NCI-H2107 (cell line): ENCODE results near the gene MT1M.
"Not testable (repeated sequence)": the region's sequence is repeated elsewhere in the genome, so short reads cannot be mapped to it uniquely, and the experiment has no call there.

ENCODE experiments used
- DNase-seq: peaks from one replicate; lab custom pipeline; 2025; lab: John Stamatoyannopoulos, UW

Gene MT1M

DNA sequence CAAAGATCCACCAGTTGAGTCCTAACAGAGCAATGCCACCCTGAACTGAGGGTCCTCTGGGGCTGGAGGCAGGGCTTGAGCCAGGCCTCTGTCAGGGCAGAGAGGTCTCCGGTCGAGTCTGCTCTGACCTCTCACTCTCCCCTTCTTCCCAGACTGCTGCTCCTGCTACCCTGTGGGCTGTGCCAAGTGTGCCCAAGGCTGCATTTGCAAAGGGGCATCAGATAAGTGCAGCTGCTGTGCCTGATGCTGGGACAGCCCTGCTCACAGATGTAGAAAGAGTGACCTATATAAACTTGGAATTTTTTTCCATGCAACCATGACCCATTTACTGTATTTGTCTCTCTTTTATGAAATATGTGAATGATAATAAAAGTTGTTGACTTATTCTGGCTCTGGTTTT is 16.8 kb downstream of the MT1M start:
- no peak for DNase-seq

DNA sequence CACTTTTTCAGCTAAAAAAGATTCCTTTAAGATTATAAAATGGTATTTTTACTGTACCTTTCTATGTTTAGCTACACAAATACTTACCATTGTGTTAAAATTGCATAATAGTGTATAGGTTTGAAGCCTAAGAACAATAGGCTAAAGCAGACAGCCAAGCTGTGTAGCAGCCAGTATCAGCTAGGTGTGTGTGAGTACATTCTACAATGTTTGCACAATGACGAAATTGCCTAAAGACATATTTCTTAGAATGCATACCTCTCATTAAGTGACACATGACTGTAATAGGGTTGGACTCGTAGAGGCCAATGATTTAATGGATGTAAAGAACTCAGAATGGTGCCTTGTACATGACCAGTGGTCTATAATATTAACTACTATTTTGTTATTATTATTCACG is 17.4 kb downstream of the MT1M start:
- DNase-seq, result no peak

DNA sequence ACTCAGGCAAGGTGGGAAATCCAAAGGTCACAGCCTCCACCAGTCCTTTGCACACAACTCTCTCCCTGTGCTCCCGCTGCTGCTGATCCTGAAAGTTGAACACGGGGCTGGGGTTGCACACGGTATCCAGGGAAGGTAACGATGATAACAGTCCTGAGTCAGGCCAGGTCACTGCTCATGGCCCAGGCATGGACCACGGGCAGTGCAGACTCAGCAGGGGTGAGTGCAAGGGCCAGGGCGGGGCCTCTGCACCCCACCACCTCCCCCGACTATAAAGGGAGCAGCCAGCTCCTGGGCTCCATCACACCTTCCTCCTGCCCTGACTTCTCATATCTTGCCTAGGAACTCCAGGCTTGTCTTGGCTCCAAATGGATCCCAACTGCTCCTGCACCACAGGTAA is 19.1 kb downstream of the MT1M start, which contains the start of gene MT1B:
Gene MT1B, plus strand, starts transcription at position 301 of the 400 bp plus-strand sequence. Its CDS starts 68 bp downstream, at position 369.
- DNase-seq, result no peak

DNA sequence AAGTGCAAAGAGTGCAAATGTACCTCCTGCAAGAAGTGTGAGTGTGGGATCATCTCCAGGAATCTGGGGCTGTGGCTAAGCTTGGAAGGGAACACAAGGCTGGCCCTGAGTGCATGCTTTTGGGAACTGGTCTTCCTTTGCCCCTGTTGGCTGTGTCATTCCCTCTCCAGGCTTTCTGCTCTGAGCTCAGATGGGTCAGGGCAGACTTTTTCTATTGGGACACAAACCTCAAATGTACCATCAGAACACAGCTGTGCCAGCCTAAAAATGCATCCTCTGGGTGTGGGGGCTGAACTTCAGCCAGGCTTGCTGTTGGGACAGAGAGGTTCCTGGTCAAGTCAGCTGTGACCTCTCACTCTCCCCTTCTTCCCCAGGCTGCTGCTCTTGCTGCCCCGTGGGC is 20.1 kb downstream of the MT1M start:
- DNase-seq, result no peak

GRCh38 chr16:56653218-56653617 is 20.8 kb downstream of the MT1M start:
- DNase-seq, result no peak

GRCh38 chr16:56657555-56658326 is 25.3 kb downstream of the MT1M start, which contains the start of gene MT1F:
Gene MT1F (plus strand): TSS chr16:56657959. CDS start chr16:56658059, 100 bp downstream.
- DNase-seq, result no peak

DNA sequence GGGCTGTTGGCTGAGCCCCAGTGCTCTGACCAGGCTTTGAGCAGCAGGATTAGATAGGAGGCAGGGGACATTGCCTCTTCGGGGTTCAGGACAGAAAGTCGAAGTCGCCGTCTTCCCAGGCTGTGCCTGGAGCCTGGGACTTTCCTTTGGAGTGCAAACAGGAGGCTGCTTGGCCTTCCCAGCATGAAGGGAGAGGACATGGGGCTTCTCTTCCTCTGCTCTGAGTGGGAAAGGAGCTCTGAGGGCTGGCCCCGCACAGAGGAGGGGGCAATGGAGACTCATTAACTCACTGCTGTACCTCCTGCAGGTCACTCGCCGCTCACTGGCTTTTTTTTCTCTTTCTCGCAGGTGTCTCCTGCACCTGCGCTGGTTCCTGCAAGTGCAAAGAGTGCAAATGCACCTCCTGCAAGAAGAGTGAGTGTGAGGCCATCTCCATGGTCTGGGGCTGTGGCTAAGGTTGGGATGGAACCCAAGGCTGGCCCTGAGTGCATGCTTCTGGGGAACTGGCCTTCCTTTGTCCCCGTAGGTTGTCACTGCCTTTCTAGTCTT is 25.9 kb downstream of the MT1M start:
- DNase-seq, result no peak

- DNase-seq, result no peak
These were observed 30.2 kb downstream of the MT1M start for GRCh38 chr16:56662357-56663354.

DNA sequence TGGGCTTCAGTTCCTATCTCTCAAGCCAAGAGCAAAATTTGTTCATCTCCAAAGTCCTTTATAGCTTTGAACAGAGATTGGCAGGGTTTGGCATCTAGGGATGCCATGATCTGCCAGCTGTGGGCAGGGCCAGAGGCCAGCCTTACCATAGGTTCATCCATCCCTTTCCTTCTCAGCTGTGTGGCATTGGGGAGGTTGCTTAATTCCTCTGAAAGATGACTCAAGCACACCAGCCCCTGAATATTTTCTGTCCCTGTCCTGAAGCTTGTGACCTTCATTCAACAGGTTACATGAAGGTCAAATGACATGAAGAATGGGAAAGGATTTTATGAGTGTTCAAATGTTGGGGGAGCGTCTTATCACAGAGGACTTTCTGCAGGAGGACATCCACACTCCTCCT is 32.0 kb downstream of the MT1M start:
- DNase-seq, result no peak

DNA sequence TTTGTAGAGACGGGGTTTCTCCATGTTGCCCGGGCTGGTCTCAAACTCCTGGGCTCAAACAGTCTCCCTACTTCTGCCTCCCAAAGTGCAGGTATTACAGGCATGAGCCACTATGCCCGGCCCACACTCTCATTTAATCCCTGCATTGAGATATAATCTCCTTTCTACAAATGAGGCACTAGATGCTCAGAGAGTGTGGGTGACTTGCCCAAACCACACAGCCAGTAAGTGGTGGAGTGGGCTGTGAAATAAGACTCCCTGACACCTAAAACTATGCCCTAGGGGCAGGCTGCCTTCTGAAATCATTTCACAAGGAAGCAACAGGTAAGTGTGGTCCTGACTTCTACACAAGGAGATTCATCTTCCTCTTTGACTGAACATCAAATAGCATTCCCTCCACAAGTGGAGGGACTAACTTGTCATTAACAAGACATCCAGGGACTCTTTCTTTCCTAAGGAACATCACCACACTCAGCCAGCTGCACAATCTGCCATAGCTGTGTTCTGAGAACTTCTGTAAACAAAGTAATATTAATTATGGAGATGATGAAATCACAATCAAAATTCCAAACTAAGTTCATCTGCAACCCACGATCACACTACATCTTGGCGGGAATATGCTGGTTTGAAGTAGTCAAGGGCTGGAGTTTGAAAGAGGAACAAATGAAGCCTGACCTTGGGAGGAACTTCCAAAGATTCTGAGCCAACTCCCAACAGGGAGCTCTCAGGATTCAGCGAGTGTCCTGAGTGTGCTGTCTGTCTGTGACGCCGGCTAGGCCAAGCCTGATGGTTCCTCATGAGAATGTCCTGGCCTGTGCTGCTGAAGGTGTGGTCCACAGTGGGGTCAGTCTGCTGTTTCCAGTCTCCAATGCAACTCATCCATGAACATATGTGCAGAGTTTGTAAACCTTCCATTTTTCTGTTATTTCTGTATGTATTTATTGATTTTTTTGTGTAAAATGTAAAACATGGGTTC is 33.1 kb downstream of the MT1M start:
- not testable (repeated sequence) for DNase-seq

GRCh38 chr16:56667581-56668571 is 35.4 kb downstream of the MT1M start, which contains the start of gene MT1G:
Gene MT1G (minus strand): TSS chr16:56668065. CDS start chr16:56667993, 72 bp downstream.
- no peak for DNase-seq

GRCh38 chr16:56669005-56669839 is 36.8 kb downstream of the MT1M start, which contains the start of gene MT1H:
Gene MT1H (plus strand): TSS chr16:56669814. CDS start chr16:56669885, 71 bp downstream.
- DNase-seq, result no peak

DNA sequence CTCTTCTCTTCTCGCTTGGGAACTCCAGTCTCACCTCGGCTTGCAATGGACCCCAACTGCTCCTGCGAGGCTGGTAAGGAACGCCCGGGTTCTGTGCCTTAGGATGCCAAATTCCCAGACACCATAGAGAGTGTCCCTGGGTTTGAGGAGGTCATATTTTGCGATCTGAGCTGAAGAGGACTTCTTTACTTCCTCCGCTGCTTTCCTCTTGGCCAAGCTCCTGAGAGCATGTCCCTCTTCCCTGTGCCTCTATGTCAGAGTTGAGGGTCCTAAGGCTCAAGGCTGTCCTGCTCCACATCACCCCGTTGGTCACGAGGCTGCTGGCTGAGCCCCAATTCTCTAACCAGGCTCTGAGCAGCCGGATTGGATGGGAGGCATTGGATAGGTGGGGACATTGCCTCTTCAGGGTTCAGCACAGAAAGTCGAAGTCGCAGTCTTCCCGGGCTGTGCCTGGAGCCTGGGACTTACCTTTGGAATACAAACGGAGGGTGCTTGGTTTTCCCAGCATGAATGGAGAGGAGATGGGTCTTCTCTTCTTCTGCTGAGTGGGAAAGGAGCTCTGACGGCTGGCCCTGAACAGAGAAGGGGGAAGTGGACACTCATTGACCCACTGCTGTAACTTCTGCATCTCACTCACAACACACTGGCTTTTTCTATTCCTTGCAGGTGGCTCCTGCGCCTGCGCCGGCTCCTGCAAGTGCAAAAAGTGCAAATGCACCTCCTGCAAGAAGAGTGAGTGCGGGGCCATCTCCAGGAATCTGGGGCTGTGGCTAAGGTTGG is 37.6 kb downstream of the MT1M start:
- DNase-seq, result no peak

DNA sequence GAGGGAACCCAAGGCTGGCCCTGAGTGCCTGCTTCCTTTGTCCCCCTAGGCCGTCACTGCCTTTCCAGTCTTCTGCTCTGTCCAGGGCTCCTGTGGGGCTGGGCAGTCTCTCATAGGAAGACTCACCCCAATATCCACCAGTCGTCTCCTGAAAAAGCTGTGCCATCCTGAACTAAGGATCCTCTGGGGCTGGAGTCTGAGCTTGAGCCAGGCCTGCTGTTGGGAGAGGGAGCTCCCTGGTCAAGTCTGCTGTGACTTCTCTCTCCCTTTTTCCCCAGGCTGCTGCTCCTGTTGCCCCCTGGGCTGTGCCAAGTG is 38.1 kb downstream of the MT1M start:
- DNase-seq, result no peak

GRCh38 chr16:56671691-56672090 is 39.2 kb downstream of the MT1M start:
- not testable (repeated sequence) for DNase-seq

DNA sequence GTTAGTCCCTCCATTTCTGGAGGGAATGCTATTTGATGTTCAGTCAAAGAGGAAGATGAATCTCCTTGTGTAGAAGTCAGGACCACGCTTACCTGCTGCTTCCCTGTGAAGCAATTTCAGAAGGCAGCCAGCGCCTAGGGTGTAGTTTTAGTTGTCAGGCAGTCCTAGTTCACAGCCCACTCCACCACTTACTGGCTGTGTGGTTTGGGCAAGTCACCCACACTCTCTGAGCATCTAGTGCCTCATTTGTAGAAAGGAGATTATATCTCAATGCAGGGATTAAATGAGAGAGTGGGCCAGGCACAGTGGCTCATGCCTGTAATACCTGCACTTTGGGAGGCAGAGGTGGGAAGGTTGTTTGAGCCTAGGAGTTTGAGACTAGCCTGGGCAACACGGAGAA is 39.7 kb downstream of the MT1M start:
- not testable (repeated sequence) for DNase-seq

GRCh38 chr16:56672761-56673536 is 40.5 kb downstream of the MT1M start:
- no peak for DNase-seq
